Epithelial cell of esophagus (primary cell): ENCODE measurements around the gene TRPM5.

Experiments
- DNase-seq: peaks from one replicate; pipeline ENCODE4 v3.0.0; 2010; ENCODE audit warnings: low read depth
- H3K4me3 ChIP-seq: 2 replicates; pipeline ENCODE4 v1.5.1; 2011; ENCODE audit warnings: mild to moderate bottlenecking, low read length, control low read depth
- TF ChIP-seq, protein P1 (sequence below): IDR thresholded peaks from 2 replicates; pipeline ENCODE4 v1.5.1; 2011; ENCODE audit warnings: low read depth, mild to moderate bottlenecking, low read length, control low read depth, inconsistent platforms; ENCODE audit not compliant: insufficient read depth; ENCODE audit errors: missing control alignments

The TRPM5 gene

DNA sequence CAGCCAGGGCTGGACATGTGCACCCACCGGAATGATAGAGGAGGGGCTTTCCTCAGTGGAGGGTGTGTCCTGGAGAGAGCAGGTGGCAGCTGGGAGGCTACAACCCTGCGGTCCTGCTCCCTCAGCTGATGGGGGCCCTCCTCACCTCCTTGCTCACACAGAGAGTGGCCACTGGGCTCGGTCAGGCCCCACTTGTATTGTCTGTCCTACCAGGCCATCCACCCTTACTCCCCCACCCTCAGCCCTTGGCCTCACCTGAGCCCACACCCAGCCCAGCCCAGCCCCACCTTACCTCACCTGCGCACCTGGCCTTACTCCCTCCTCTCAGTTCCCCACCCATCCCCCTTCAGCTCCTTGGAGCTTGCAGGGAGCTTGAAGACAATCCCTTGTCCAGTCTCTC lies 3.1 kb downstream of the TRPM5 start:
- DNase-seq, result no peak
- TF ChIP-seq, protein P1, sequence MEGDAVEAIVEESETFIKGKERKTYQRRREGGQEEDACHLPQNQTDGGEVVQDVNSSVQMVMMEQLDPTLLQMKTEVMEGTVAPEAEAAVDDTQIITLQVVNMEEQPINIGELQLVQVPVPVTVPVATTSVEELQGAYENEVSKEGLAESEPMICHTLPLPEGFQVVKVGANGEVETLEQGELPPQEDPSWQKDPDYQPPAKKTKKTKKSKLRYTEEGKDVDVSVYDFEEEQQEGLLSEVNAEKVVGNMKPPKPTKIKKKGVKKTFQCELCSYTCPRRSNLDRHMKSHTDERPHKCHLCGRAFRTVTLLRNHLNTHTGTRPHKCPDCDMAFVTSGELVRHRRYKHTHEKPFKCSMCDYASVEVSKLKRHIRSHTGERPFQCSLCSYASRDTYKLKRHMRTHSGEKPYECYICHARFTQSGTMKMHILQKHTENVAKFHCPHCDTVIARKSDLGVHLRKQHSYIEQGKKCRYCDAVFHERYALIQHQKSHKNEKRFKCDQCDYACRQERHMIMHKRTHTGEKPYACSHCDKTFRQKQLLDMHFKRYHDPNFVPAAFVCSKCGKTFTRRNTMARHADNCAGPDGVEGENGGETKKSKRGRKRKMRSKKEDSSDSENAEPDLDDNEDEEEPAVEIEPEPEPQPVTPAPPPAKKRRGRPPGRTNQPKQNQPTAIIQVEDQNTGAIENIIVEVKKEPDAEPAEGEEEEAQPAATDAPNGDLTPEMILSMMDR, result no peak
- H3K4me3 ChIP-seq, result no peak overlapping the region

DNA sequence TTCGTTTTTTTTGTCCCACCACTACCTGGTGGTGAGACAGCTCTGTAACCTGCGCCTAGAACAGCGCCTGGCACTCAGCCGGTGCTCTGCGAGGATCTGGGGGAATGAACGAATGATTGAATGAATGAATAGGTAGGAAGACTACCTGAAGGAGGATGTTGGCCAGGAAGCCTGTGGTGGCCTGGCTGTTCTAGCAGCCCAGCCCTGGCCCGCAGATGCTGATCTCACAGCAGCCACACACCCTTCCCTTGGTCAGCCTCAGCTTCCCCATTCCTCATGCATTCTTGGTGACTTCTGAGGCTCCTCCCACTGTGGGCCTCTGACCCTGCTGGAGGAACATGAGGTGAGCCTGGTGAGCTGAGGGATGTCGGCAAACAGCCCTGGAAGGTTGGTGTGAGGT lies 3.7 kb downstream of the TRPM5 start:
- no peak for DNase-seq

DNA sequence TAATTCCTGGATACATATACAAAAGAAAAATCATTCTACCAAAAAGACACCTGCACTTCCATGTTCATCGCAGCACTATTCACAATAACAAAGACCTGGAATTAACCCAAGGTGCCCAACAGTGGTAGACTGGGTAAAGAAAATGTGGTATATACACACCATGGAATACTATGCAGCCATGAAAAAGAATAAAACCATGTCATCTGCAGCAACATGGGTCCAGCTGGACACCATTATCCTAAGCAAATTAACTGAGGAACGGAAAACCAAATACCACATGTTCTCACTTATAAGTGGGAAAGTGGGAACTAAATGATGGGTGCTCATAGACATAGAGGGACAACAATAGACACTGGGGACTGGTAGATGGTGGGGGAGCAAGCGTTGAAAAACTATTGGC lies 4.5 kb downstream of the TRPM5 start:
- no peak overlapping the region for H3K4me3 ChIP-seq
- DNase-seq, result no peak
- TF ChIP-seq, protein P1, result no peak

More for the DNA sequence above, 3.7 kb downstream of the TRPM5 start:
- no peak overlapping the region for H3K4me3 ChIP-seq
- TF ChIP-seq, protein P1, result no peak

DNA sequence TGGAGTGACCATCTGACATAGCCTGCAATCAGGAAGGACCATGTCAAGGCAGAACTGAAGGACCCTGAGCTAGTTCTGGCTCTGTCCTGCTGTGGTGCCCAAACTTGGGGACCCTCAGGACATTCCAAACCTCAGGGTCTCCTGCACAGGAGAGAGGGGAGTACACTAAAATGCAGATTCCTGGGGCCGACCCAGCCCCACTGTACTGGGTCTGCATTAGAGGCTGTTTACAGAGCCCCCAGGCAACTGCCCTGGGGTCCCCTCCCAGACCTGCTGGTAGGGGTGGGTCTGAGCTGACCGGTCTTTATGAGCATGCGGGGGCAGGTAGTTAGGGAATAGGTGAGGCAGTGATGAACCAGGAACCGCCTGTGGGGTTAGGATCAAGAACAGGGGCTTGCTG lies 6.8 kb downstream of the TRPM5 start:
- H3K4me3 ChIP-seq, result no peak overlapping the region
- no peak for DNase-seq
- TF ChIP-seq, protein P1, result no peak

GRCh38 chr11:2436521-2437031 lies 7.7 kb downstream of the TRPM5 start:
- H3K4me3 ChIP-seq, result no peak overlapping the region
- DNase-seq, result no peak
- TF ChIP-seq, protein P1, result no peak

GRCh38 chr11:2436013-2436520 lies 8.2 kb downstream of the TRPM5 start:
- TF ChIP-seq, protein P1, result no peak
- DNase-seq, result no peak
- no peak overlapping the region for H3K4me3 ChIP-seq
